Adrenal gland (tissue), 5 donors: ENCODE results near the gene HENMT1.

Source experiments
- CTCF ChIP-seq, 6 experiments: fragments of 450-650 bp in 4 of 6; fragments of 200-600 bp in 2 of 6; sonication (generic) in 1 of 6; IDR thresholded peaks; 1 replicate in 5 of 6; 2 replicates in 1 of 6; pipeline versions ENCODE4 v1.5.1 to v1.8.0; 2016 to 2021; ENCODE audit warnings: antibody characterized with exemption in 6 of 6, mild to moderate bottlenecking in 2 of 6, moderate library complexity in 1 of 6
- POLR2A ChIP-seq, 2 donors: fragments of 450-650 bp; IDR thresholded peaks; one replicate each; pipeline ENCODE4 v1.6.1; 2017; ENCODE audit warnings: antibody characterized with exemption in 2 of 2, mild to moderate bottlenecking in 2 of 2, moderate library complexity in 1 of 2
- donor health status: DM: no; HTN: no; CAD: no.

DNA sequence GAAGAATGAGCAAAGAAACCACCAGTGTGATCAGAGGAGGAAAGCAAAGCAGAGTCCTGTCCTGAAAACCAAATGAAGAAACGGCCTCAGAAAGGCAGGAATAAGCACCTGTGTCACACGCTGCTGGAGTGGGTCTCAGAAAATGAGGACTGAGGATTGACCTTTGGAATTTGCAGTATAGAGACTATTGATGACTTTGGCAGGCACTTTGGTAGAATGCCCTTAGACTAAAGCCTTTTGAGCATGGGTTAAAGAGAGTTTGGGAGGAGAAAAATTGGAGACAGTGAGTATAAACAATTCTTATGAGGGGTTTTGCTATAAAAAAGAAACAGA is 43.2 kb downstream of the HENMT1 start:
- TF ChIP-seq CTCF (IDR thresholded peaks at IDR 0.05) (no peak), POLR2A (IDR thresholded peaks at IDR 0.05) (no peak)
